Measurements from ENCODE around the gene SORBS1. TPM values are rescaled to one million over a fixed set of nuclear protein-coding genes. Genes with fewer than 3 reads are reported as not detected.

The SORBS1 gene
- total and polyA plus RNA-seq, 2 donors (not counting 1 experiment from before 2014, with no cell fraction given) = 0.21 to 1.5 TPM

DNA sequence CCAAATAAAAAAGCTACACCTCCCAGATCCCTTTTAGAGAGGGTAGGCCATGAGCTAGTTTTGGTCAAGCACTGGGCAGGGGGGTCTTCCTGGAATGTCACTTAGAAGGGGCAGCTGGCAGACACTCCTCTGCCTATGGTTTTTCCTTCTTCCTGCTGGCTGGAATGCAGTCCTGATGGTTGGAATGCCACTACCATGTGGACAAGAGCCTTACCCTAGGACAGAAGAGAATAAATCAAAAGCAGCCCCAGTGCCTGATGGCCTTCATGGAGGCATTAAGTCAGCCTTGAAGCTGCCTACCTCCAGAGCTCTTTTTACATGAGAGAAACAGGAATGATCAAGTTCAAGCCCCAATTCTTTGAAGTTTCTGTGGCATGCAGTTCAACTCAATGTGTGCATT lies 43.5 kb upstream of the SORBS1 start:
- H3K4me1 Mint-ChIP-seq = no peaks in the 10 kb centered on the region
- intact Hi-C loops (cut with micrococcal nuclease) = no loop called here
- H3K4me3 ChIP-seq (ENCODE audit: control extremely low read depth in 1 of 5, extremely low read depth in 1 of 5, insufficient read depth in 1 of 5, low read depth in 2 of 5, low read length in 4 of 5) = no peak overlapping the region
- no peak overlapping the region for H3K4me2 ChIP-seq (replicated peaks; ENCODE audit: low read depth, low read length, poor library complexity, severe bottlenecking)
- DNase-seq = no peak
- no peak overlapping the region for H3K27ac ChIP-seq (ENCODE audit: low read length in 2 of 2)
- H2AFZ ChIP-seq (ENCODE audit: insufficient read depth, low read depth, low read length, poor library complexity, severe bottlenecking) = no peak overlapping the region
- H3K79me2 ChIP-seq (ENCODE audit: control insufficient read depth, insufficient read depth, low read length) = no peaks in the 10 kb centered on the region
- H3K9ac ChIP-seq (ENCODE audit: low read length) = no peak overlapping the region
- no peaks in the 10 kb centered on the region for H3K9me3 Mint-ChIP-seq (ENCODE audit: insufficient read depth)
- peaks cover 0 to 24% of the 10 kb centered on the region in 2 experiments for H3K36me3 ChIP-seq (replicated peaks in 1 of 2; ENCODE audit: control extremely low read depth in 1 of 2, control insufficient read depth in 1 of 2, extremely low read depth in 1 of 2, insufficient read depth in 2 of 2, low read length in 1 of 2)
- TF ChIP-seq EZH2 (IDR thresholded peaks at IDR 0.05; ENCODE audit: borderline replicate concordance, insufficient read depth, low read depth, low read length, poor library complexity, severe bottlenecking) = no peak
- TF ChIP-seq, protein P1, sequence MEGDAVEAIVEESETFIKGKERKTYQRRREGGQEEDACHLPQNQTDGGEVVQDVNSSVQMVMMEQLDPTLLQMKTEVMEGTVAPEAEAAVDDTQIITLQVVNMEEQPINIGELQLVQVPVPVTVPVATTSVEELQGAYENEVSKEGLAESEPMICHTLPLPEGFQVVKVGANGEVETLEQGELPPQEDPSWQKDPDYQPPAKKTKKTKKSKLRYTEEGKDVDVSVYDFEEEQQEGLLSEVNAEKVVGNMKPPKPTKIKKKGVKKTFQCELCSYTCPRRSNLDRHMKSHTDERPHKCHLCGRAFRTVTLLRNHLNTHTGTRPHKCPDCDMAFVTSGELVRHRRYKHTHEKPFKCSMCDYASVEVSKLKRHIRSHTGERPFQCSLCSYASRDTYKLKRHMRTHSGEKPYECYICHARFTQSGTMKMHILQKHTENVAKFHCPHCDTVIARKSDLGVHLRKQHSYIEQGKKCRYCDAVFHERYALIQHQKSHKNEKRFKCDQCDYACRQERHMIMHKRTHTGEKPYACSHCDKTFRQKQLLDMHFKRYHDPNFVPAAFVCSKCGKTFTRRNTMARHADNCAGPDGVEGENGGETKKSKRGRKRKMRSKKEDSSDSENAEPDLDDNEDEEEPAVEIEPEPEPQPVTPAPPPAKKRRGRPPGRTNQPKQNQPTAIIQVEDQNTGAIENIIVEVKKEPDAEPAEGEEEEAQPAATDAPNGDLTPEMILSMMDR (IDR thresholded peaks at IDR 0.05) = no peak
- no peaks in the 10 kb centered on the region for H4K20me1 ChIP-seq (ENCODE audit: control insufficient read depth, insufficient read depth, low read length, poor library complexity, severe bottlenecking)
- no peaks in the 10 kb centered on the region for H3K4me1 ChIP-seq (ENCODE audit: control insufficient read depth in 2 of 2, insufficient read depth in 2 of 2, low read length in 2 of 2)
- H3K27me3 Mint-ChIP-seq = no peaks in the 10 kb centered on the region
- ChIA-PET CTCF (interaction anchor here (0.6 to 8.8 kb wide), 5 partner anchors 167 to 742 kb away, joined by 3 to 131 read pairs (median 4); no protein-coding TSS in a partner anchor), POLR2A (no interaction called here)
- no peak overlapping the region for H3K4me3 Mint-ChIP-seq
- H3K27ac Mint-ChIP-seq = no peak overlapping the region
- H3K27me3 ChIP-seq (replicated peaks in 1 of 4; ENCODE audit: control extremely low read depth in 1 of 4, control insufficient read depth in 3 of 4, insufficient read depth in 4 of 4, low read length in 3 of 4) = no peaks in the 10 kb centered on the region
- H3K9me3 ChIP-seq (ENCODE audit: control extremely low read depth in 1 of 3, control insufficient read depth in 2 of 3, insufficient read depth in 1 of 3, low read length in 2 of 3) = no peaks in the 10 kb centered on the region
- no peak for ATAC-seq (ENCODE audit: low read depth)

DNA sequence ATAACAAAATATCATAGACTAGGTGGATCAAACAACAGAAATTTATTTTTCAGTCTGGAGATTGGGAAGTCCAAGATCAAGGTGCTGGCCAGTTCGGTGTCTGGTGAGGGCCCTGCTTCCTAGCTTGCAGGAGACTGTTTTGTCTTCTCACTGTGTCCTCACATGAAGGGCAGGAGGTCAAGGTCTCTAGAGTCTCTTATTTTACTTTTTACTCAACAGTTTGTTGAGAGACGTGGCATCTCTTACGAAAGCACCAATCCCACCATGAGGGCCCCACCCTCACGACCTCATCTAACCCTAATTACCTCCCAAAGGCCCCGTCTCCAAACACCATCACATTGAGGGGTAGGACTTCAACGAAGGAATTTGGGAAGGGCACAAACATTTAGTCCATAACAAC lies 41.2 kb upstream of the SORBS1 start:
- 98% methylated on average over 5 of the region's 6 CpGs for WGBS (ENCODE audit: insufficient coverage)
- no peak overlapping the region for H3K4me3 Mint-ChIP-seq
- no peak overlapping the region for H3K4me2 ChIP-seq (replicated peaks; ENCODE audit: low read depth, low read length, poor library complexity, severe bottlenecking)
- H3K79me2 ChIP-seq (ENCODE audit: control insufficient read depth, insufficient read depth, low read length) = no peaks in the 10 kb centered on the region
- peaks cover 0 to 10% of the 10 kb centered on the region in 2 experiments for H3K36me3 ChIP-seq (replicated peaks in 1 of 2; ENCODE audit: control extremely low read depth in 1 of 2, control insufficient read depth in 1 of 2, extremely low read depth in 1 of 2, insufficient read depth in 2 of 2, low read length in 1 of 2)
- no peak overlapping the region for H3K4me3 ChIP-seq (ENCODE audit: control extremely low read depth in 1 of 5, extremely low read depth in 1 of 5, insufficient read depth in 1 of 5, low read depth in 2 of 5, low read length in 4 of 5)
- H3K9ac ChIP-seq (ENCODE audit: low read length) = no peak overlapping the region
- TF ChIP-seq, protein P1 (IDR thresholded peaks at IDR 0.05) = no peak
- no peak for TF ChIP-seq EZH2 (IDR thresholded peaks at IDR 0.05; ENCODE audit: borderline replicate concordance, insufficient read depth, low read depth, low read length, poor library complexity, severe bottlenecking)
- no peaks in the 10 kb centered on the region for H3K27me3 Mint-ChIP-seq
- no peaks in the 10 kb centered on the region for H3K9me3 ChIP-seq (ENCODE audit: control extremely low read depth in 1 of 3, control insufficient read depth in 2 of 3, insufficient read depth in 1 of 3, low read length in 2 of 3)
- no peak overlapping the region for H2AFZ ChIP-seq (ENCODE audit: insufficient read depth, low read depth, low read length, poor library complexity, severe bottlenecking)
- H3K4me1 Mint-ChIP-seq = no peaks in the 10 kb centered on the region
- no peaks in the 10 kb centered on the region for H3K27me3 ChIP-seq (replicated peaks in 1 of 4; ENCODE audit: control extremely low read depth in 1 of 4, control insufficient read depth in 3 of 4, insufficient read depth in 4 of 4, low read length in 3 of 4)
- no peaks in the 10 kb centered on the region for H3K4me1 ChIP-seq (ENCODE audit: control insufficient read depth in 2 of 2, insufficient read depth in 2 of 2, low read length in 2 of 2)
- no peak for ATAC-seq (ENCODE audit: low read depth)
- POLR2A ChIA-PET = no interaction called here
- intact Hi-C loops (cut with micrococcal nuclease) = no loop called here
- no peak overlapping the region for H3K27ac Mint-ChIP-seq
- H3K27ac ChIP-seq (ENCODE audit: low read length in 2 of 2) = no peak overlapping the region
- DNase-seq = no peak
- CTCF ChIA-PET = interaction anchor here (1.2 to 8.8 kb wide), 4 partner anchors 8 to 469 kb away, joined by 4 to 131 read pairs (median 6); no protein-coding TSS in a partner anchor
- no peaks in the 10 kb centered on the region for H4K20me1 ChIP-seq (ENCODE audit: control insufficient read depth, insufficient read depth, low read length, poor library complexity, severe bottlenecking)
- no peaks in the 10 kb centered on the region for H3K9me3 Mint-ChIP-seq (ENCODE audit: insufficient read depth)
